SK-N-MC (cell line): Measurements from ENCODE around the gene HTRA1.

Experiments used
- EZH2 ChIP-seq: fragments of 200-600 bp; sonication (generic); IDR thresholded peaks from one replicate; pipeline ENCODE4 v1.6.1; 2017; ENCODE audit warnings: antibody characterized with exemption
- POLR2AphosphoS5 ChIP-seq: IDR thresholded peaks from 2 replicates; pipeline ENCODE4 v1.6.1; 2012; ENCODE audit warnings: mild to moderate bottlenecking, low read depth, low read length, borderline replicate concordance

DNA sequence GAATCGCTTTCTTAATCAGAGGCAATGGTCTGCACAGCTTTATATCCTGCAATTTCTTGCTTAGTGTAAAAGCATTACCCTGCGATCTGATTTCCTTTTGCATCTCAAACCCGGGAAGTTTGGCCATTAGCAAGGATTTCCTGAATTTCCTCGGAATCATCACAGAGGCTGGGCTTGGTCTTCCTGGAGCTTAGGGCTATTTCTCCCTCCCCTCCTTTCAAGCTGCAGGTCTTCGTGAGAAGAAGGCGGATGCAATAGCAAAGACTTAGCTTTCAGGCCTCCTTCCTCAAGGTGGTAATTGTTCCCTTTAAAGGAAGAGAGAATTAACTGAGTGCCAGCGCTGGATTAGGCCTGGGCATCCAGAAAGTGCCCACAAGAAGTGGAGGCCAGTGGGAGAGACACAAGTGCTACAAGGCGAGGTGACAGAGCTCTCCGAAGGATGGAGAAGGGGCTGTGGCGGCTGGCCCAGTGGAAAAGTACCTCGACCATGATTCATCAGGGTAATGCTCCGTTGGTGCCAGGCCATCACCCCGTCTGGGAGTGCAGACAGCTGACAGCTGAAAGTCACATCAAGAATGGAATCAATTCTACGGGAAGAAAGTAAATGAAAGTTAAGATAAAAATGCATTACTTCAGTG lies 10.9 kb upstream of the HTRA1 start:
- TF ChIP-seq POLR2AphosphoS5 (no peak), EZH2 (no peak)
